Adrenal gland (tissue), 5 donors: ENCODE measurements around the gene CABP1.

ENCODE experiments used
- CTCF ChIP-seq, 6 experiments: fragments of 450-650 bp in 4 of 6; fragments of 200-600 bp in 2 of 6; sonication (generic) in 1 of 6; IDR thresholded peaks; 1 replicate in 5 of 6; 2 replicates in 1 of 6; pipeline versions ENCODE4 v1.5.1 to v1.8.0; 2016 to 2021; ENCODE audit warnings: antibody characterized with exemption in 6 of 6, mild to moderate bottlenecking in 2 of 6, moderate library complexity in 1 of 6
- POLR2A ChIP-seq, 2 donors: fragments of 450-650 bp; IDR thresholded peaks; one replicate each; pipeline ENCODE4 v1.6.1; 2017; ENCODE audit warnings: antibody characterized with exemption in 2 of 2, mild to moderate bottlenecking in 2 of 2, moderate library complexity in 1 of 2
- donor health status: DM: no; HTN: no; CAD: no.

DNA sequence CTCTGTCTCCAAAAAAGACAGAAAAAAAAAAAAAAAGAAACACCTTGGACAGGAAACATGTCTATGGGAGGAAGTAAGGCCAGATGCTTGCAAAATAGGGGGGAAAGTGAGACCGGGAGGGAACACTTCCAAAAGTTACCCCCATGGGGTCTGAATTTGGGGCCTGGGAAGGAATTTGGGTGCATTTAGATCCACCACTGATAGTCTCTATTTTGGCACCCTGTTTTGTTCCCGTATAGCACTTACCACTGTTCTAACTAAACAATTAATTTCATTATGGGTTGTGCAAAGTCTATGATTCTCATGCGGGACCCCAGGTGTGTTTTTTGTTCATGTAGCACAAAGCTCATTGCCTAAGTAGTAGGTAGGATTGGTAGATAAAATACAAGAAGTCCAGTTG is 45.1 kb downstream of the CABP1 start:
- no peak for TF ChIP-seq CTCF (IDR thresholded peaks at IDR 0.05)
- TF ChIP-seq POLR2A (IDR thresholded peaks at IDR 0.05): no peak
